ENCODE data around the gene VIP.

VIP gene

GRCh38 chr6:152765331-152765730 is 14.7 kb downstream of the VIP start:
- H3K27ac ChIP-seq = no peak overlapping the region
- no peaks in the 10 kb centered on the region for H3K4me1 ChIP-seq (ENCODE audit: control insufficient read depth in 1 of 2, insufficient read depth in 1 of 2, low read depth in 1 of 2, low read length in 1 of 2)
- no peaks in the 10 kb centered on the region for H3K9me3 ChIP-seq
- H3K36me3 ChIP-seq = no peaks in the 10 kb centered on the region
- no peak for TF ChIP-seq CTCF (IDR thresholded peaks at IDR 0.05)
- peaks cover 6% of the 10 kb centered on the region for H3K27me3 ChIP-seq
- H3K4me3 ChIP-seq (ENCODE audit: low read depth in 1 of 2, low read length in 1 of 2) = no peak overlapping the region

- Histone ChIP-seq H3K4me1 (ENCODE audit: control insufficient read depth in 1 of 2, insufficient read depth in 1 of 2, low read depth in 1 of 2, low read length in 1 of 2) (no peaks in the 10 kb centered on the region), H3K36me3 (no peaks in the 10 kb centered on the region), H3K27ac (no peak overlapping the region), H3K9me3 (no peaks in the 10 kb centered on the region), H3K27me3 (peaks cover 7% of the 10 kb centered on the region), H3K4me3 (ENCODE audit: low read depth in 1 of 2, low read length in 1 of 2) (no peak overlapping the region)
- no peak for TF ChIP-seq CTCF (IDR thresholded peaks at IDR 0.05)
Observed at GRCh38 chr6:152769159-152769558, 18.6 kb downstream of the VIP start.

- no peak for TF ChIP-seq CTCF (IDR thresholded peaks at IDR 0.05)
- no peaks in the 10 kb centered on the region for H3K36me3 ChIP-seq
- H3K27ac ChIP-seq = no peak overlapping the region
- no peaks in the 10 kb centered on the region for H3K4me1 ChIP-seq (ENCODE audit: control insufficient read depth in 1 of 2, insufficient read depth in 1 of 2, low read depth in 1 of 2, low read length in 1 of 2)
- peaks cover 7% of the 10 kb centered on the region for H3K27me3 ChIP-seq
- no peaks in the 10 kb centered on the region for H3K9me3 ChIP-seq
- H3K4me3 ChIP-seq (ENCODE audit: low read depth in 1 of 2, low read length in 1 of 2) = no peak overlapping the region
Observed at GRCh38 chr6:152769993-152770392, 19.4 kb downstream of the VIP start.

GRCh38 chr6:152771061-152771687 is 20.6 kb downstream of the VIP start:
- H3K27ac ChIP-seq = no peak overlapping the region
- no peak for TF ChIP-seq CTCF (IDR thresholded peaks at IDR 0.05)
- peaks cover 7% of the 10 kb centered on the region for H3K27me3 ChIP-seq
- H3K9me3 ChIP-seq = no peaks in the 10 kb centered on the region
- H3K4me1 ChIP-seq (ENCODE audit: control insufficient read depth in 1 of 2, insufficient read depth in 1 of 2, low read depth in 1 of 2, low read length in 1 of 2) = no peaks in the 10 kb centered on the region
- H3K4me3 ChIP-seq (ENCODE audit: low read depth in 1 of 2, low read length in 1 of 2) = no peak overlapping the region
- no peaks in the 10 kb centered on the region for H3K36me3 ChIP-seq

- no peak overlapping the region for H3K27ac ChIP-seq
- no peaks in the 10 kb centered on the region for H3K36me3 ChIP-seq
- no peak for TF ChIP-seq CTCF (IDR thresholded peaks at IDR 0.05)
- no peaks in the 10 kb centered on the region for H3K4me1 ChIP-seq (ENCODE audit: control insufficient read depth in 1 of 2, insufficient read depth in 1 of 2, low read depth in 1 of 2, low read length in 1 of 2)
- H3K9me3 ChIP-seq = no peaks in the 10 kb centered on the region
- H3K4me3 ChIP-seq (ENCODE audit: low read depth in 1 of 2, low read length in 1 of 2) = no peak overlapping the region
- peaks cover under 1% of the 10 kb centered on the region for H3K27me3 ChIP-seq
Observed at GRCh38 chr6:152775428-152775827, 24.8 kb downstream of the VIP start.
